HG03469 (cell line): Measurements from ENCODE around the gene TRAK2.
"Not testable (repeated sequence)": the region's sequence is repeated elsewhere in the genome, so short reads cannot be mapped to it uniquely, and the experiment has no call there.

Experiments
- ATAC-seq: cut with Tn5 transposase; IDR thresholded peaks from one replicate; pipeline ENCODE4 v1.9.1; 2021; ENCODE audit warnings: mild to moderate bottlenecking, moderate library complexity, moderate number of reproducible peaks; ENCODE audit not compliant: unreplicated experiment

Gene TRAK2

GRCh38 chr2:201450954-201451291, 335 bp downstream of the TRAK2 start:
- peak; percentile 9 for ATAC-seq

DNA sequence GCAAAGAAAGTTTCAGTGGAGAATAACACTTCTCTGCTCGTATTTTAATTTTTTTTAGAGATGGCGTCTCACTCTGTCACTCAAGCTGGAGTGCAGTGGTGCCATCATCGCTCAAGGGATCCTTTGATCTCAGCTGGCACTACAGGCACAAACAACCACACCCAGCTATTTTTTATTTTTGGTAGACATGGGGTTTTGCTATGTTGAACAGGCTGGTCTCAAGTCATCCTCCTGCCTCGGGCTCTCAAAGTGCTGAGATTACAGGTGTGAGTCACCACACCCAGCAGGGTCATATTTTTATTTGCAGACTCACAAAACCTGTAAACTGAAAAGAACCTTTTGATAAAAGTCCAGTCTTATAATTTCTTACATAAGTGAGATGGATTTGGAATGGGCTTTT, 2.6 kb downstream of the TRAK2 start:
- ATAC-seq = no peak

DNA sequence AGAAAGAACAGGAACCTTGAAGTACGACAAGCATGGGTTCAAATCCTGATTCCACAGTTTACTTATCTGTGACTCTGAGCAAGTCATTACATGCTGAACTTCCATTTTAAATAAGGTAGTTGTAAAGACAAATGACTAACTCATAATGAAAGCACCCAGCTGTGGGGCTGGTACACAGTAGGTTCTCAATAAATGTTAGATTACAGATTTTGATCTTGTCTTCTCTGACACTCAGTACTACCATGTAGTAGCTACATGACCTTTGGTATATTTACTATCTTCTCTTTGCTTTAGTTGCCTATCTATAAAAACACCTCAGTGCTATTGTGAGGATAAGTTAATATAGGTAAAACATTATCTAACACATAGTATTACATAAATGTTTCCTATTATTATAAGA, 3.2 kb downstream of the TRAK2 start:
- ATAC-seq = no peak

GRCh38 chr2:201447086-201447485, 4.2 kb downstream of the TRAK2 start:
- ATAC-seq = no peak

- ATAC-seq = no peak
Measured at GRCh38 chr2:201444746-201445465, 6.4 kb downstream of the TRAK2 start.

DNA sequence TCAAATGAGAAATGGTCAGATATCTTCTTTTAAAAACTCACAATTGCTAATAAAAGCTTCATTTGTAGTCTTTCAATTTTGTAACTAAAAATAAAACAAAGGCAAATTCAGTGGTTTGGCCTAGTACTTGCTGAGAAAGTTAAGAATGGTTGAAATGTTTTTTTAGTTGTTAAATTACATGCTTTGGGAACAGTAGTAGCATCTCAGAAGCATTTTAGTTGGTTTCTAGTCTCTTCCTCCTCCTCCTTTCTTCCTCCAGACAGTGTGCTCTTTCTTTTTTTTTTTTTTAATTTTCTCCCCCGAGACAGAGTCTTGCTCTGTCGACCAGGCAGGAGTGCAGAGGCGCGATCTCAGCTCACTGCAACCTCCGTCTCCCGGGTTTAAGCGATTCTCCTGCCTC, 9.8 kb downstream of the TRAK2 start:
- ATAC-seq = no peak

GRCh38 chr2:201440182-201440581, 11.1 kb downstream of the TRAK2 start:
- no peak for ATAC-seq

- ATAC-seq = not testable (repeated sequence)
Measured at GRCh38 chr2:201439336-201439922, 11.8 kb downstream of the TRAK2 start.

GRCh38 chr2:201436141-201436540, 15.1 kb downstream of the TRAK2 start:
- no peak for ATAC-seq

- no peak for ATAC-seq
Measured at GRCh38 chr2:201433394-201433995, 17.8 kb downstream of the TRAK2 start.

- ATAC-seq = no peak
Measured at GRCh38 chr2:201432621-201433393, 18.5 kb downstream of the TRAK2 start.

- no peak for ATAC-seq
Measured at GRCh38 chr2:201432038-201432620, 19.1 kb downstream of the TRAK2 start.

- ATAC-seq = no peak
Measured at GRCh38 chr2:201430839-201431238, 20.4 kb downstream of the TRAK2 start.

- ATAC-seq = not testable (repeated sequence)
Measured at GRCh38 chr2:201430322-201430721, 20.9 kb downstream of the TRAK2 start.

GRCh38 chr2:201429835-201430234, 21.4 kb downstream of the TRAK2 start:
- not testable (repeated sequence) for ATAC-seq

DNA sequence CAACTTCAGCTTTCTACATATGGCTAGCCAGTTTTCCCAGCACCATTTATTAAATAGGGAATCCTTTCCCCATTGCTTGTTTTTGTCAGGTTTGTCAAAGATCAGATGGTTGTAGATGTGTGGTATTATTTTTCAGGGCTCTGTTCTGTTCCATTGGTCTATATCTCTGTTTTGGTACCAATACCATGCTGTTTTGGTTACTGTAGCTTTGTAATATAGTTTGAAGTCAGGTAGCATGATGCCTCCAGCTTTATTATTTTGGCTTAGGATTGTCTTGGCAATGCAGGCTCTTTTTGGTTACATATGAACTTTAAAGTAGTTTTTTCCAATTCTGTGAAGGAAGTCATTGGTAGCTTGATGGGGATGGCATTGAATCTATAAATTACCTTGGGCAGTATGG, 22.9 kb downstream of the TRAK2 start:
- ATAC-seq = not testable (repeated sequence)

DNA sequence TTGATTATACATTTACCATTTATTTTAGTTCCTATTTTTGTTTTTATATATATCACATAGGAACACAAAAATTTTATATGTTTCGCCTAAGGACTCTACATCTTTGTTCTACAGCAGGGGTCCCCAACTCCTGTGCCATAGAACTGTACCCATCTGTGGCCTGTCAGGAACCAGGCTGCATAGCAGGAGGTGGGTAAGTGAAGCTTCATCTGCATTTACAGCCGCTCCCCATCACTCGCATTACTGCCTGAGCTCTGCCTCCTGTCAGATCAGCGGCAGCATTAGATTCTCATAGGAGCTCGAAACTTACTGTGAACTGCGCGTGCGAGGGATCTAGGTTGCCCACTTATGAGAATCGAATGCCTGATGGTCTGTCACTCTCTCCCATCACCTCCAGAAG, 25.3 kb downstream of the TRAK2 start:
- ATAC-seq = no peak

- ATAC-seq = no peak
Measured at GRCh38 chr2:201420442-201421113, 30.7 kb downstream of the TRAK2 start.

GRCh38 chr2:201419986-201420385, 31.3 kb downstream of the TRAK2 start:
- ATAC-seq = no peak

GRCh38 chr2:201419057-201419635, 32.1 kb downstream of the TRAK2 start:
- ATAC-seq = no peak
